Right kidney (tissue), 1 donor: ENCODE results near the gene KAZN.

ENCODE experiments used
- DNase-seq: peaks from one replicate; pipeline ENCODE4 v3.0.0-alpha.2; 2016

The KAZN gene

DNA sequence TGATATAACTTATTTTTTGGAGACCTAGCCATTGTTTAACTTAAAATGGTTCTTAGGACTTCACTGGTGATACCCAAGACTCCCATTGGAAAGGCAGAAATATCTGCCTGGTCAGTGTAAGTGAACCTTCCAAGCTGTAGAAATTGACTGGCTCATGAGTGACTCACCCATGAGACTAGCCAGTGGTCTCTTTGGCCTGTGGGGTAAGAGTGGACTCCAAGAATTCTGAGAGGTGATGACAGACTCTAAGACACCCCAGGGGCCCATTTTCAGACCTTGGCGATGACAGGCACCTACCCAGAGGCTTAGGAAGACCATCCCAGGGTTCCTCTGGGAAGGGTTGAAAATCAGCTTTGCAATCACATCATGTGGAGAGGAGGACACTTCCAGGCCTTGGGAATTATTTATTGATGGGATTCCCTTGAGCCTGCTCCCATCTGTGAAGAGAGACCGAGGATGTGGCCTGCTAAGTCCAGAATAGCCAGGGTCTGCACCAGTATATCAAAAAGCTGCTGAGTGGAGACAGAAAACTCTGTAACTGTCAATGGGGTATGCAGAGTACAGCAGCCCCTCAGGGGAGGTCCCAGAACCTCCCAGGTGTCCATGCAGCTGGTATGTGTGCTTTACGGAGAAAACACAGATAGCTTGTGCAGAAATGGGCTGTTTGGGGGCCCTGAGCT lies 78.9 kb downstream of the KAZN start:
- DNase-seq, result no peak

DNA sequence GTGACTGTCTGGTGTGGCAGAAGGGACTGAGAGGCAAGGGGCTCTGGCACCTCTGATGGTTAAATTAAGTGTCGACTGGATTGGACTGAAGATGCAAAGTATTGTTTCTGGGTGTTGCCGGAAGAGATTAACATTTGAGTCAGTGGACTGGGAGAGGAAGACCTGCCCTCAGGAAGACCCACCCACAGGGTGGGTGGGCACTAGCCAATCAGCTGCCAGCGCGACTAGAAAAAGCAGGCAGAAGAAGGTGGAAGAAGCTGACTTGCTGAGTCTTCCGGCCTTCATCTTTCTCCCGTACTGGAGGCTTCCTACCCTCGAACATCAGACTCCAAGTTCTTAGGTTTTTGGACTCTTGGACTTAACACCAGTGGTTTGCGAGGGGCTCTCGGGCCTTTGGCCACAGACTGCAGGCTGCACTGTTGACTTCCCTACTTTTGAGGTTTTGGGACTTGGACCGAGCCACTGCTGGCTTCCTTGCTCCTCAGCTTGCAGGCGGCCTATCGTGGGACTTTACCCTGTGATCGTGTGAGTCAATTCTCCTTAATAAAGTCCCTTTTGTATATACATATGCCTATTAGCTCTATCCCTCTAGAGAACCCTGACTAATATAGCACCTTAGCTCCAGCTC lies 79.6 kb downstream of the KAZN start:
- no peak for DNase-seq

DNA sequence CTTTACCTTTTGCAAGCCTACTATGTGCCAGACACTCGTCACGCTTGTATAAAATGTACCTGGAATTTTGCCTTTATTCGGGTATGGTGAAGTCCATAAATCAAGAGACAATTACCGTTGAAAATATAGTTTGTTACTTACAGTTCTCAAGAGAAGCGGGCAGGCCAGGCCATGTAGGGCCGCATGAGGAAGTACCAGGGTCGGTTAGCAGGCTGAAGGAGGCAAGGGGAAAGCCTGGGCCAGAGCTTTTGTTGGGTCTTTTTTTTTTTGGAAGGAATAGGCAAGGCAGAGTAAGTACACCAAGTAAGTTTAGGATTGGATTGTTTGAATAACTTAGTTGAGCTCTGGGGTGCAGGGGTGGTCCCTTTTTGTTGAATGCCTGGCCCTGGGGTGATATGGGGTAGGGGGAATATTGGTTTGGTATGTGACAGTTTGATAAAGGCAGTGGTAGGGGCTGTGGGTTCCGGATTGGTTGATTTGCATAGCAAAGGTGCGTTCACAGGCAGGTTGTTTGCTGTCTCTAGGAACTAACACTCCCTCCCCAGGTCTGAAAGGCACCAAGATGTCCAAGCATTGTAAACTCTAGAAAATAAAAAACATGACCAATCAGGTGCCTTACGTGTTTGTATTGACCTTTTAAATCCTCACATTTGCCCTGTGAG lies 80.7 kb downstream of the KAZN start:
- DNase-seq, result no peak

- DNase-seq, result no peak
These were observed 82.7 kb downstream of the KAZN start for GRCh38 chr1:14681182-14681581.

DNA sequence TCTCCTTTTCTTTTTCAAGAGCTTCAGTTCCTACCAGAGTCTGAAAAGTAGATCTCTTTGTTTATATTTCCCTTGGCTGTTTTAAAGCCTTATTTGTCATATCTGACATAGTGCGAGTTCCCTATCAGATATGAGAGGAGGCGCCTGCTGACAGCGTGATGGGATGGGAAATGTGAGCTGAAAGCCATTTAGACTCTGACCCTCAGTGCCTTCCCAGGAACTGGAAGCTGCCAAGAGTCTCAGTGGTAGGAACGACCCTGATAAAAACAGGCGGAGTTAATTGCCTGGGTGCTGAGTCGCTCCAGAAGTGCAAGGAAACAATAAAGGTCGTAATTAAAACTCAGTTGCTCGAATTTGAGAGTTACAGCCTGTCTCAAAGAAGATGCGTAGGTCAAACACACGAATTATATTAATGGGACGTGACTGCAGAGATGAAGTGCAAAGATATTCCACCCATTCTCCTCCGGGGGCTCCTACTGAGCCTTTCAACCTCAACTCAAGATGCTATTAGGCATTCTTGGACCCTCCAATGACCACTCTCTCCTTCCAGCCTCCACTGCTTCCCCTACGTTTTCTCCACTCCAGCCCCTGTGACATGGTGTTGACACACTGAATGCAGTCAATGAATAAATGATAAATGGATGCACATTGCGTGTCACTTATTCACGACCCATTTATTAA lies 84.6 kb downstream of the KAZN start:
- DNase-seq, result peak; percentile 16

DNA sequence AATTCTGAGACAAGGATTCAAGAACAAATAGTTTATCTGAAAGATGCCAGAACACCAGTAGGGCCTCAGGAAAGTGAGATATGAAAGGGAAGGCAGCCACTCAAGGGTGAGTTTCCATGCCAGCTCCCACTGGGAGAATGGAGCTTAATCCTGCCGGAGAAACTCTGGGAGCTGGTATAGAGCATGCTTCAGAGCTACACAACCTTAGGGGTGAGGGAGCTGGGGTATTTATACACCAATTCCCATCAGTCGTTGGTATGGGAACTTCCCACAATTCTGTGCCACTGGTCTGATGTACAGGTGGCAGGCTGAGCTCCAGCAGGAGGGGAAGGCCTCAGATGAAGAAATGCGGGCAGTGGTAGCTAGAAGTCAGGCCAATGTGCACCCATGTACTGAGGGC lies 86.6 kb downstream of the KAZN start:
- no peak for DNase-seq

GRCh38 chr1:14686701-14687100 lies 88.2 kb downstream of the KAZN start:
- no peak for DNase-seq

DNA sequence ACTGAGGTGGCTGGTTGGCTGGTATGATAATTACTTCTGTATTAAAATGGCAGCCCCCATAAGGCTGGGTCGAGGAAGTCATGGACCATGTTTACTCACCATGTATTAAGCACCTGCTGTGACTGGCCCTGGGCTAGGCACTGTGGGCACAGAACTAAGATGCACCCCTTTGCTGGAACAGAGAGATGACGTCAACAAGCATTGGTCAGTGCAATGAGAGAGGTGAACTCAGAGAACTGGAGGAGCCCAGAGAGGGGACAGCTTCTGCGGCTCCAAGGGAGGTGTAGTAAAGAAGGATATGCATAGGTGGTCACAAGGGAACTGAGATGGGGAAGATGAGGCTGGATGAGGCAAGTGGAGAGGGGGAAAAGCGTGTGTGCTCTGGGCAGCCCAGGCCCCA lies 88.7 kb downstream of the KAZN start:
- DNase-seq, result no peak

- DNase-seq, result no peak
These were observed 91.6 kb downstream of the KAZN start for GRCh38 chr1:14689996-14690615.

DNA sequence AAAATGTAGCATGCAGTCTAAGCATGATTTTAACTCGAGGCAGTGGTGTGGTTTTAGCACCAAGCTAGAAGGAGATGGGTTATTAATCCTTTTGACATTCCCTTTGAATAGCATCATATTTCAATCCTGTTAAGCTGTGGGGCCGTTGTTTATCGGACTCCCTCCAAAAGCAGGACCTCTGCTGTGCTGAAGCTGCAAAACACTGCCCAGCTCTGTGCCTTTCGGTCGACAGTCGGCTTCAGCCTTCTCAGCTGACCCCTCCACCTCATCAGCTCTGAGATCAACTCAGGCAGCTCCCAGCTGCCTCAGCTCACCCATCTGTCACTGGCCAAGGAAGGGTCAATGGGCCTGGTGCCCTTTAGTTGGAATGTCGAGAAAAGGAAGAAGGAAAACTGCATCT lies 95.5 kb downstream of the KAZN start:
- no peak for DNase-seq

- no peak for DNase-seq
These were observed 96.1 kb downstream of the KAZN start for GRCh38 chr1:14694589-14694988.

GRCh38 chr1:14696761-14697160 lies 98.3 kb downstream of the KAZN start:
- DNase-seq, result no peak

DNA sequence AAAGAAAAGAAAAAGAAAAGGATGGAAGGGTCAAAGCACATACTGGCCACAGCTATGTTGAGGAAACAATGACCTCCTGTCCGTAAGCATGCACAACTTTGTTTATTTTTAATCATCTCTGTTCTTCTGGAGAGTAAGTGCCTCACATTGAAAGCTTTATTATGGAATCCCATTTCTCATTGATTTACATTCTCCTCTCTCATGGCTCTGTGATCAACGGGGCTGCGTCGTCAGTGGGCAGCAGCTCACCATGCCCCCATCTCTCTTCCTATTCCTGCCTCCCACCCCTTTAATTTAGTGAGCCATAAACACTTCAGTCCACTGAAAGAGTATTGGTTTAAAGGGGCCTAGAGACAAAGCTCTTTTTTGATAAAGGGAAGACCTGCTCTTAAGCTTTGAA lies 98.9 kb downstream of the KAZN start:
- DNase-seq, result peak; percentile 58

- DNase-seq, result no peak
These were observed 99.8 kb downstream of the KAZN start for GRCh38 chr1:14698314-14698713.

DNA sequence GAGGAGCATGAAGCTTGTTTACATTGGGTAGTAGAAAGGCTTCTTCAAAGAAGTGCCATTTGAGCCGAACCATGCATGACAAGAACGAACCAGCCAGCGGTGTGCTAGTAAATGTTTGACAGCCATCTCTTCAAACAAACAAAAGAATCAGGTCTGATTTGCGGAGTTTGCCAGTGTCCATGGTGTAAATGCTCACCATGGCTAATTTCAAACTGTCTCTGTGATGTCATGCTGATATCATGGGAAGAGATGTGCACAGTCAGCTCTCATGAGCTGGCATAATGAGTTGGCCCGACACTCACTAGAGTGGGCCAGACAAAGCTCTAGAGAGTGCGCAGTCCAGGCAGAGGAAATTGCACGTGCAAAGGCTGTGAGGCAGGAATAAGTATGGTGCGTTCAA lies 101.1 kb downstream of the KAZN start:
- DNase-seq, result no peak

- no peak for DNase-seq
These were observed 106.4 kb downstream of the KAZN start for GRCh38 chr1:14704846-14705245.

DNA sequence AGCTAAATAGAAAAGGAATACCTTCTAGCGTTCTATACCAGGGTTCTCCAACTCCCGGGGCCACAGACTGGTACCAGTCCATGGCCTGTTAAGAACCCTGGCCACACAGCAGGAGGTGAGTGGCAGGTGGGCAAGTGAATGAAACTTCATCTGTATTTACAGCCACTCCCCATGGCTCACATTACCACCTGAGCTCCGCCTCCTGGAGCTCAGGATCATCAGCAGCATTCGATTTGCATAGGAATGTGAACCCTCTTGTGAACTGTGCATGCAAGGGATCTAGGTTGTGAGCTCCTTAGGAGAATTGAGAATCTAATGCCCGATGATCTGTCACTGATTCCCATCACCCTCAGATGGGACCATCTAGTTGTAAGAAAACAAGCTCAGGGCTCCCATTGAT lies 107.3 kb downstream of the KAZN start:
- no peak for DNase-seq

DNA sequence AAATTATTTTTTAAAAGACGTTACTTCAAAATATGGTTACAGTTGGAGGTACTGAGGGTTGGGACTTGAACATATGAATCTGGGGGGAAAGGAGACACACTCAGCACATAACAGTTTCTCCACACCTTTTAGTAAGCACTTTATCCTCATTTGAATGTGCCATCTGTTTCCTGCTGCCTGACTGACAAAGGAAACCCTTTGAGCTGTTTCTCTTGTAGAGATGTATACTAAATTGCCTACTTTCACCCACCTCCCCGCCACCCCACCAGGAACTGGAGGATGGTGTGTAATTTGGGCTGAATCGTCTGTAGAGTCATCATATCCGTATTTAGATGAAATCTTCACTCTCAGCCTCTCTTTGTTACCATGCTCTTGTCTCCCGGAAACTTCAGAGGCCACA lies 108.1 kb downstream of the KAZN start:
- DNase-seq, result no peak

- no peak for DNase-seq
These were observed 109.3 kb downstream of the KAZN start for GRCh38 chr1:14707531-14708445.

DNA sequence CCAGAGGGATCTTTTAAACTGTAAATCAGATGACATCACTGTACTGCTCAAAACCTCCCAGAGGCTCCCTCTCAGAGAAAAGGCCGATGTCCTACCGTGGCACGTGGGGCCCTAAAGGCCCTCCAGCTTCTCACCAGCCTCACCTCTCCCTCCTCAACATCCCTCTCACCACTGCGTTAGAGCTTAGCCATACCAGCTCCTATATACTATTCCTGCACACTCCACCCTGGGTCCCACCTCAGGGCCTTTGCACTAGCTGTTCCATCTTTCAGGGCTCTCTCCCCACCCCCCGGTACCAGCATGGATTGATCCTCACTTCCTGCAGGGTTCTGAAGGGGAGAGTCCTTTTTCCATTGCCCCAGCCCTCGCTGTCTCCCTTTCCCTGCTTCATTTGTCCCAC lies 111.8 kb downstream of the KAZN start:
- DNase-seq, result no peak

DNA sequence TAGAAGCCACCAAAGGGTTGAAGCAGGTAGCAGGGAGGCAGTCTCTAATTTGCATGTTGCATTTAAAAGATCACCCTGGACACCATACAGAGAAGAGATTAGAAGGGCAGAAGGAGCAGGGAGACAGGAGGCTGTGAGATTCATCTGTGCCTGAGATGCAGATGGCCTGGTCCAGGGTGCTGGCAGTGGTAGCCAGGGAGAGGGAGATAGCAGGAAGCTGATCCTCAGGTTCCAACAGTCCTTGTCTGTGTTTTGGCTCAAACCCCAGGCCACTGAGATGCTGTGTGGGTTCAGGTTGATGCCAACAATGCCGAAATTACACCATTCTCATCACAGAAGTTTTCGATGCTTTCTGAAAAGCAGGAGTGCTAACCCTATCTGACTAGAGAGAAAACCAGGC lies 113.7 kb downstream of the KAZN start:
- no peak for DNase-seq

DNA sequence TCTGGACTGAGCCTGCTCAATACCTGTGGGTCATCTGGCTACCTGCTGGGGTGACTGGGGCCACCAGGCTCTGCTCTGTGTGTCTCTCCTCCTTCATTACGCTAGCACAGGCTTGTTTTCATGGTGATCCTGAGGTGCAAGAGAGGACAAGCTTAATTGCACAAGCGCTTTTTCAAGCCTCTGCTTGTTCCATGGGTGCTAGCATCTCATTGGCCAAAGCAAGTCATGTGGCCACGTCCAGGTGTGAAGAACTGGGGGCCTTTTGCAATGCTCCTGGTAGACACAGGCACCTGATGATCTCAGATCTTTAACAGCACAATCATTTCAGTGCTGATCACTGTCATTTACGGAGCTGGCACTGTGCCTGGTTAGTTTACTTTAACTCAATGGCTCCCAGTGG lies 114.6 kb downstream of the KAZN start:
- DNase-seq, result no peak
